GM12878 (cell line): ENCODE results near the gene ADAMTS6. TPM values are rescaled to one million over a fixed set of nuclear protein-coding genes. Genes with fewer than 3 reads are reported as not detected.

ENCODE experiments used
- BCL11A ChIP-seq: IDR thresholded peaks from 2 replicates; pipeline ENCODE4 v1.6.1; 2011; ENCODE audit warnings: low read depth, low read length
- BMI1 ChIP-seq: fragments of 450-650 bp; IDR thresholded peaks from 2 replicates; pipeline ENCODE4 v1.6.1; 2016; ENCODE audit warnings: mild to moderate bottlenecking, moderate library complexity, borderline replicate concordance
- CREB1 ChIP-seq: IDR thresholded peaks from 2 replicates; pipeline ENCODE4 v1.6.1; 2012; ENCODE audit warnings: low read depth, mild to moderate bottlenecking, inconsistent platforms
- CUX1 ChIP-seq: IDR thresholded peaks from 2 replicates; pipeline ENCODE4 v1.6.1; 2012; ENCODE audit warnings: improper control_type of control experiment, low read depth, low read length; ENCODE audit not compliant: insufficient replicate concordance
- ETV6 ChIP-seq, 2 experiments: fragments of 450-650 bp in 1 of 2; IDR thresholded peaks in 1 of 2; conservative IDR thresholded peaks in 1 of 2; 2 replicates each; pipeline ENCODE4 v1.6.1; 2014; ENCODE audit warnings: antibody characterized with exemption in 1 of 2, borderline replicate concordance in 1 of 2, low read depth in 1 of 2, mild to moderate bottlenecking in 1 of 2, moderate library complexity in 1 of 2
- HDAC6 ChIP-seq: fragments of 200-600 bp; sonication (generic); IDR thresholded peaks from one replicate; pipeline ENCODE4 v1.8.0; 2017; ENCODE audit warnings: antibody characterized with exemption; ENCODE audit not compliant: unreplicated experiment
- IKZF1 ChIP-seq: fragments of 450-650 bp; conservative IDR thresholded peaks from 2 replicates; pipeline ENCODE4 v1.6.1; 2017; ENCODE audit warnings: antibody characterized with exemption, mild to moderate bottlenecking
- NRF1 ChIP-seq: conservative IDR thresholded peaks from 2 replicates; pipeline ENCODE4 v1.6.1; 2011; ENCODE audit warnings: mild to moderate bottlenecking, low read depth, low read length, improper control_type of control experiment
- POU2F2 ChIP-seq: IDR thresholded peaks from 3 replicates; pipeline ENCODE4 v1.6.1; 2011; ENCODE audit warnings: low read depth, mild to moderate bottlenecking, low read length, borderline replicate concordance
- SMAD5 ChIP-seq: IDR thresholded peaks from 2 replicates; pipeline ENCODE4 v1.6.1; 2016; ENCODE audit warnings: antibody characterized with exemption, low read depth
- TCF7 ChIP-seq: IDR thresholded peaks from 2 replicates; pipeline ENCODE4 v1.6.1; 2014; ENCODE audit warnings: antibody characterized with exemption, borderline replicate concordance
- polyA plus RNA-seq, 11 experiments: library from polyadenylated mRNA; depleted of rRNA in 4 of 11; unstranded in 6 of 11; stranded (reverse) in 5 of 11; fragments of >200 nt; fragmentation: Nextera tagmentation in 4 of 11; fragmentation: Illumina TruSeq in 1 of 11; extraction: Ambion mirVana in 4 of 11; extraction: Trizol in 1 of 11; gene quantifications; 1 replicate in 1 of 11; 2 replicates in 10 of 11; pipeline versions ENCODE4 v1.2.1 to v1.2.3, GENCODE V29; 2011 to 2016; ENCODE audit warnings: inconsistent platforms in 2 of 11, missing spikeins in 2 of 11, low read depth in 1 of 11
- total RNA-seq, 4 experiments: library from RNA; depleted of rRNA in 3 of 4; stranded (reverse); fragments of >200 nt in 3 of 4; fragmentation: Illumina TruSeq in 1 of 4; extraction: Trizol in 1 of 4; gene quantifications; 2 replicates each; pipeline versions ENCODE4 v1.2.1 to v1.2.3, GENCODE V29; 2013 to 2021

Gene ADAMTS6
- total and polyA plus RNA-seq, 10 of the 15 experiments (the other 5 are each of a cell fraction or from before 2014, with no cell fraction given) = 1.1 to 12.3 (median 6.5) TPM

GRCh38 chr5:65244031-65244430 is 237.7 kb downstream of the ADAMTS6 start (continued):
- TF ChIP-seq CUX1 = no peak
- no peak for TF ChIP-seq TCF7
- TF ChIP-seq POU2F2 = no peak
- no peak for TF ChIP-seq IKZF1
- TF ChIP-seq HDAC6 = no peak
- no peak for TF ChIP-seq BMI1
- no peak for TF ChIP-seq BCL11A
- TF ChIP-seq NRF1 = no peak
- no peak for TF ChIP-seq CREB1
- no peak for TF ChIP-seq ETV6 (conservative IDR thresholded peaks at IDR 0.05 in 1 of 2, IDR thresholded peaks at IDR 0.05 in 1 of 2; ENCODE audit: borderline replicate concordance in 1 of 2, low read depth in 1 of 2)
- no peak for TF ChIP-seq SMAD5
